ENCODE results near the gene COX6A2. TPM values are rescaled to one million over a fixed set of nuclear protein-coding genes. Genes with fewer than 3 reads are reported as not detected.

Gene COX6A2
- total and polyA plus RNA-seq, 2 experiments from 2014 or later = 6.0 TPM; not detected in 1

- Mint-ChIP-seq H3K4me1 (no peaks in the 10 kb centered on the region), H3K36me3 (ENCODE audit: low read depth) (no peaks in the 10 kb centered on the region; the same call in 2 of the 3 replicates), H3K27me3 (ENCODE audit: insufficient read depth, low read depth, poor library complexity) (peaks cover 7% of the 10 kb centered on the region), H3K9me3 (peaks cover 2% of the 10 kb centered on the region; the same call in 2 of the 3 replicates), H3K27ac (no peak overlapping the region), H3K4me3 (no peak overlapping the region)
- Histone ChIP-seq H3K9me2 (ENCODE audit: insufficient read depth) (no peaks in the 10 kb centered on the region), H3F3A (replicated peaks; ENCODE audit: low read depth) (no peaks in the 10 kb centered on the region), H3K4me1 (ENCODE audit: insufficient read depth) (no peaks in the 10 kb centered on the region), H3K27ac (ENCODE audit: low read depth) (no peak overlapping the region), H3K4me3 (no peak overlapping the region), H4K20me1 (replicated peaks; ENCODE audit: insufficient read depth) (no peaks in the 10 kb centered on the region), H3K36me3 (ENCODE audit: insufficient read depth) (no peaks in the 10 kb centered on the region), H3K4me2 (no peak overlapping the region), H3K79me2 (replicated peaks; ENCODE audit: insufficient read depth) (no peaks in the 10 kb centered on the region), H2AFZ (no peak overlapping the region), H3K27me3 (ENCODE audit: insufficient read depth) (no peaks in the 10 kb centered on the region)
- TF ChIP-seq ETS1 (IDR thresholded peaks at IDR 0.05) = no peak
- TF ChIP-seq CTCF (conservative IDR thresholded peaks at IDR 0.05; ENCODE audit: low read depth in 2 of 2) = no peak
- TF ChIP-seq POLR2AphosphoS5 (IDR thresholded peaks at IDR 0.05; ENCODE audit: low read depth) = no peak
- no peak for TF ChIP-seq REST (IDR thresholded peaks at IDR 0.05; ENCODE audit: unreplicated experiment)
- no peak for ATAC-seq
- DNase-seq (ENCODE audit: low spot score) = no peak
These were observed 11.8 kb downstream of the COX6A2 start for GRCh38 chr16:31416371-31416770.

GRCh38 chr16:31414706-31415105 lies 13.5 kb downstream of the COX6A2 start:
- Mint-ChIP-seq H3K4me1 (no peaks in the 10 kb centered on the region), H3K4me3 (no peak overlapping the region), H3K36me3 (ENCODE audit: low read depth) (no peaks in the 10 kb centered on the region; the same call in 2 of the 3 replicates), H3K27me3 (ENCODE audit: insufficient read depth, low read depth, poor library complexity) (peaks cover 8% of the 10 kb centered on the region), H3K9me3 (peaks cover 2% of the 10 kb centered on the region; the same call in 2 of the 3 replicates), H3K27ac (no peak overlapping the region)
- Histone ChIP-seq H3K9me2 (ENCODE audit: insufficient read depth) (no peaks in the 10 kb centered on the region), H3K4me1 (ENCODE audit: insufficient read depth) (no peaks in the 10 kb centered on the region), H3K36me3 (ENCODE audit: insufficient read depth) (no peaks in the 10 kb centered on the region), H3K27ac (ENCODE audit: low read depth) (no peak overlapping the region), H4K20me1 (replicated peaks; ENCODE audit: insufficient read depth) (no peaks in the 10 kb centered on the region), H2AFZ (no peak overlapping the region), H3K79me2 (replicated peaks; ENCODE audit: insufficient read depth) (no peaks in the 10 kb centered on the region), H3F3A (replicated peaks; ENCODE audit: low read depth) (no peaks in the 10 kb centered on the region), H3K4me2 (no peak overlapping the region), H3K4me3 (no peak overlapping the region), H3K27me3 (ENCODE audit: insufficient read depth) (no peaks in the 10 kb centered on the region)
- DNase-seq (ENCODE audit: low spot score) (no peak), ATAC-seq (no peak)
- TF ChIP-seq ZNF462 (CRISPR knock-in tag; IDR thresholded peaks at IDR 0.05) = no peak
- TF ChIP-seq POLR2AphosphoS5 (IDR thresholded peaks at IDR 0.05; ENCODE audit: low read depth) = no peak
- TF ChIP-seq EZH2 (IDR thresholded peaks at IDR 0.05; ENCODE audit: low read depth, unreplicated experiment) = no peak
- TF ChIP-seq ZNF331 (CRISPR knock-in tag; IDR thresholded peaks at IDR 0.05; ENCODE audit: low read depth) = no peak
- TF ChIP-seq JUNB (IDR thresholded peaks at IDR 0.05; ENCODE audit: unreplicated experiment) = no peak
- no peak for TF ChIP-seq NANOG (IDR thresholded peaks at IDR 0.05; ENCODE audit: borderline replicate concordance)
- TF ChIP-seq ZNF114 (CRISPR knock-in tag; IDR thresholded peaks at IDR 0.05) = no peak

Data from GM23338 (cell line).